ENCODE results near the gene ISCA2. TPM values are rescaled to one million over a fixed set of nuclear protein-coding genes. Genes with fewer than 3 reads are reported as not detected.
"Not testable (repeated sequence)": the region's sequence is repeated elsewhere in the genome, so short reads cannot be mapped to it uniquely, and the experiment has no call there.

ISCA2 gene
- polyA plus RNA-seq, 3 donors from 2014 or later: 46.2 to 58.1 (median 55.0) TPM

- Mint-ChIP-seq H3K9me3 (no peaks in the 10 kb centered on the region), H3K36me3 (no peaks in the 10 kb centered on the region), H3K27ac (no peak overlapping the region), H3K4me3 (no peak overlapping the region), H3K27me3 (ENCODE audit: low read depth in 3 of 3) (peaks cover 0 to 4% (median 0%) of the 10 kb centered on the region in 3 donors), H3K4me1 (no peaks in the 10 kb centered on the region)
- DNase-seq: no peak
Observed at GRCh38 chr14:74531467-74531866, 37.9 kb downstream of the ISCA2 start.

GRCh38 chr14:74532246-74532645, 38.7 kb downstream of the ISCA2 start:
- Mint-ChIP-seq H3K36me3 (no peaks in the 10 kb centered on the region), H3K4me1 (no peaks in the 10 kb centered on the region), H3K4me3 (no peak overlapping the region), H3K27me3 (ENCODE audit: low read depth in 3 of 3) (peaks cover 0 to 4% (median 0%) of the 10 kb centered on the region in 3 donors), H3K27ac (no peak overlapping the region), H3K9me3 (no peaks in the 10 kb centered on the region)
- DNase-seq: no peak

DNA sequence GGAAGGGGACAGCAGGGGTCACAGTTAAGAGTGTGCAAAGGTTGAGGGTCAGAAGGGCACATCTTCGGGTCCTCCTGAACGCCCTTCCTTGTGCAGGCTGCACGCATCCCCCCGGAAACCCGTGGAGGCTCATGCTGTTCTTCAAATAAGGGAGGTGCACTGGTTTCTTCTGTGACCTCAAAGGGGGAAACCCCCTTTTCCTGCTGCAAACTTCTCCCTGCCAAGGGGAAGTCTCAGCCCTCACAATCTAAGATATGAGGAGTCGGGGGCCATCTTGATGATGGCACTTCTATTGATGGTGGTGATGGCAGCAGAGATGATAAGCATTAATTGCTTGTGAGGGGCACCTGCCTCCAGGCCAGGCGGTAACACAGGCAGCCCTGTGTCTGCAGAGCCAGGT, 40.0 kb downstream of the ISCA2 start:
- peaks cover 0 to 4% (median 0%) of the 10 kb centered on the region in 3 donors for H3K27me3 Mint-ChIP-seq (ENCODE audit: low read depth in 3 of 3)
- DNase-seq: no peak
- no peaks in the 10 kb centered on the region for H3K9me3 Mint-ChIP-seq
- no peaks in the 10 kb centered on the region for H3K4me1 Mint-ChIP-seq
- H3K4me3 Mint-ChIP-seq: no peak overlapping the region
- H3K27ac Mint-ChIP-seq: no peak overlapping the region
- no peaks in the 10 kb centered on the region for H3K36me3 Mint-ChIP-seq

DNA sequence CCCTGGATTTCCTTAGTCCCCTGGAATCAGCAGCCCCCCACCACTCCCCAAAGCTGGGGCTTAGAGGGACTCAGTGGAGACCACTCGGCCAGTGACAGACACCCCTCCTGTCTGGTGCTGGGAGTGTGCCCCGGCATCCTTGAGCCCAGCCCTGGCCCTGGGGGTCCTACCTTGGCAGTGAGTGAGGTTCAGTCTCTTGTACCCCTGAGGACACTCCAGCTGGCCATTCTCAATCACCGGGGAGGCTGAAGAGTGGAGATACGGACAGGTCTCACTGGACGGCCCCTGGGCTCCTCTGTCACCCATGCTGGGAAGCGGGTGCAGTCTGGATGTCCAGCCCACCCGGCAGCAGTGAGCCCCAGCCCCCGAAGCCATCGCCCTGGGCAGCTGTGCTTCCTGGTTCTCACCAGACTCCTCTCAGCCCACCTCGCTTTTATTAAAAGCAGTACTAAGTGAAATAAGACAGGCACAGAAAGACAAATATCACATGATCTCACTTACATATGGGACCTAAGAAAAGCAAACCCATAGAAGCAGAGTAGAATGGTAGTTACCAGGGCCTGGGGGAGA, 42.3 kb downstream of the ISCA2 start:
- Mint-ChIP-seq H3K9me3 (no peaks in the 10 kb centered on the region), H3K4me3 (no peak overlapping the region)

GRCh38 chr14:74536336-74536735, 42.8 kb downstream of the ISCA2 start:
- H3K9me3 Mint-ChIP-seq; H3K4me3 Mint-ChIP-seq; H3K36me3 Mint-ChIP-seq; H3K4me1 Mint-ChIP-seq; H3K27ac Mint-ChIP-seq; H3K27me3 Mint-ChIP-seq (ENCODE audit: low read depth in 3 of 3); DNase-seq: not testable (repeated sequence)

More for the DNA sequence above, 42.3 kb downstream of the ISCA2 start:
- H3K4me1 Mint-ChIP-seq: no peaks in the 10 kb centered on the region
- no peak overlapping the region for H3K27ac Mint-ChIP-seq
- H3K36me3 Mint-ChIP-seq: no peaks in the 10 kb centered on the region
- no peak for DNase-seq
- peaks cover 0 to 2% (median 2%) of the 10 kb centered on the region in 3 donors for H3K27me3 Mint-ChIP-seq (ENCODE audit: low read depth in 3 of 3)

GRCh38 chr14:74538411-74539391, 45.1 kb downstream of the ISCA2 start:
- no peak for DNase-seq
- Mint-ChIP-seq H3K27me3 (ENCODE audit: low read depth in 3 of 3) (peaks cover 0 to 4% (median 1%) of the 10 kb centered on the region in 3 donors), H3K27ac (no peak overlapping the region), H3K36me3 (peaks cover 0 to 3% (median 0%) of the 10 kb centered on the region in 3 donors), H3K4me1 (no peaks in the 10 kb centered on the region), H3K4me3 (no peak overlapping the region), H3K9me3 (no peaks in the 10 kb centered on the region)

- no peak overlapping the region for H3K4me3 Mint-ChIP-seq
- H3K27me3 Mint-ChIP-seq (ENCODE audit: low read depth in 3 of 3): peaks cover 0 to 4% (median 1%) of the 10 kb centered on the region in 3 donors
- peaks cover 0 to 3% (median 0%) of the 10 kb centered on the region in 3 donors for H3K36me3 Mint-ChIP-seq
- H3K4me1 Mint-ChIP-seq: no peaks in the 10 kb centered on the region
- H3K9me3 Mint-ChIP-seq: no peaks in the 10 kb centered on the region
- DNase-seq: no peak
- no peak overlapping the region for H3K27ac Mint-ChIP-seq
Observed at GRCh38 chr14:74539503-74539902, 45.9 kb downstream of the ISCA2 start.

DNA sequence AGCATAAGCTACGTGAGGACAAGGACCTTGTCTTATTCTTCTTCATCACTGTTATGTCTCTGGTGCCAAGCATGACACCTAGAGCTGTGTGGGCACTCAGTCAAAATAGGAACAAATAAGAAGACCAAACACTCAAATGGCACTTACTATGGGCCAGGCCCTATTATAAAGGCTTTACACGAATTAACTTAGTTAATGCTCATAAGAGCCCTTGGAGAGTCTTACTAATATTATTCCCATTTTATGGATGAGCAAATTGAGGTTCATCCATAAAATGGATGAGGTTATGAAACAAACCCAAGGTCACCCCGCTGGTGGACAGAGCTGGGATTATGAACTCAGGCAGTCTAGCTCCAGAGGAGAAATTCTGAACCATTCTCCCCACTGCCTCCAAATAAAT, 47.7 kb downstream of the ISCA2 start:
- Mint-ChIP-seq H3K4me3 (no peak overlapping the region), H3K36me3 (peaks cover 0 to 3% (median 0%) of the 10 kb centered on the region in 3 donors), H3K27ac (no peak overlapping the region), H3K9me3 (no peaks in the 10 kb centered on the region), H3K4me1 (no peaks in the 10 kb centered on the region), H3K27me3 (ENCODE audit: low read depth in 3 of 3) (peaks cover 0 to 4% (median 1%) of the 10 kb centered on the region in 3 donors)
- DNase-seq: no peak

DNA sequence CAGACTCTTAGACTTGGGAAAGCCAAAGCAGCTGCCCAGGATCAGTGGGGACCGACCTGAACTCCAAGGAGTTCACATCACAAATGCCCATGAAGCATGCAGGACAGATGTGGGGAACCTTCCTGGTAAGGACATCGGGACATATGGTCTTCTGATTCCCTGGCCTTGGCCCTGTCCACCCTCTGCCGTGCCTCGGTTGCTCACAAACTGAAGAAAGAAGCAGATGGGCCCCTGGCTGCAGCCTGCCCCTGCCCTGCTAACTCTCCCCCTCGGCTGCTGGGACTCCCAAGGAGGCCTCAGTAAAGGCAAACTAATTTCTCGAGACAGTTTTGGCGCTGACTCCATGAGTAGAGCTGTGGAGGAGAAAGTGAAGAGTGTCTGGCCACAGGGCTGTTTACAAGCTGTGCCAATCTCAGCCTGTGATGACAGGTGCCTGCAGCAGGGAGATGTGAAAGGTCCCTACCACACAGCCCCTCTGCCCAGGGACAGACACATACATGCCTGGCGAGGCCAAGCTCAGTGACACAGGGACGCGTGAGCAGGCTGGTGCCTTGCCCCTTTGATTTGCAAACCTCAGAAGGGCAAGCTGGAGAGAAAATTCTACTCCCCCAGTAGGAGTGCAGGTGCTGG, 48.6 kb downstream of the ISCA2 start:
- no peak for DNase-seq
- H3K36me3 Mint-ChIP-seq: peaks cover 0 to 3% (median 0%) of the 10 kb centered on the region in 3 donors
- H3K4me3 Mint-ChIP-seq: no peak overlapping the region
- H3K9me3 Mint-ChIP-seq: no peaks in the 10 kb centered on the region
- H3K4me1 Mint-ChIP-seq: no peaks in the 10 kb centered on the region
- H3K27me3 Mint-ChIP-seq (ENCODE audit: low read depth in 3 of 3): peaks cover 0 to 4% (median 1%) of the 10 kb centered on the region in 3 donors
- no peak overlapping the region for H3K27ac Mint-ChIP-seq

- no peak overlapping the region for H3K4me3 Mint-ChIP-seq
- peaks cover 0 to 3% (median 0%) of the 10 kb centered on the region in 3 donors for H3K36me3 Mint-ChIP-seq
- no peak overlapping the region for H3K27ac Mint-ChIP-seq
- no peak for DNase-seq
- no peaks in the 10 kb centered on the region for H3K9me3 Mint-ChIP-seq
- no peaks in the 10 kb centered on the region for H3K4me1 Mint-ChIP-seq
- H3K27me3 Mint-ChIP-seq (ENCODE audit: low read depth in 3 of 3): peaks cover 0 to 3% (median 1%) of the 10 kb centered on the region in 3 donors
Observed at GRCh38 chr14:74543771-74544438, 50.3 kb downstream of the ISCA2 start.

- Mint-ChIP-seq H3K27me3 (ENCODE audit: low read depth in 3 of 3) (peaks cover 0 to 2% (median 1%) of the 10 kb centered on the region in 3 donors), H3K27ac (no peak overlapping the region), H3K4me3 (no peak overlapping the region), H3K36me3 (peaks cover 0 to 3% (median 0%) of the 10 kb centered on the region in 3 donors), H3K4me1 (no peaks in the 10 kb centered on the region), H3K9me3 (no peaks in the 10 kb centered on the region)
- no peak for DNase-seq
Observed at GRCh38 chr14:74545386-74545785, 51.8 kb downstream of the ISCA2 start.

DNA sequence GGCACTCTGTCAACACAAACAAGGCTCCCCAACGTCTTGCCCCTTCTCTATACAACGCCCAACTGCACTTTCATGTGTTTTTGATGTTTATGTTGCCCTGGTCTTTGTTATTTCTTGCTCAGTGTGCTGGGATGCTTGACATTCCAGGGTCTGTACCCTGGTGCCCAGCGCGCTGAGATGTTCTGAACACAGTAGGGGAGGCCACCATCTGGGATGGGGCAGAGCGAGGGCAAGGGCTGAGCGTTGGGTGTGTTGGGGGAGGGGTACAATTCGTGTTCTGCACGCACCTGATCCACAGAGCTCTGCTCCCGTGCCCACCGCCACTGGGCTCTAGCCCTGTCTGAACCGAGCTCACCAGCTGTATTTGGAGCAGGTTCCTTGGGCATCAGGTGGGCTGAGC, 52.9 kb downstream of the ISCA2 start:
- peaks cover 0 to 8% (median 0%) of the 10 kb centered on the region in 3 donors for H3K36me3 Mint-ChIP-seq

More for the DNA sequence above, 52.9 kb downstream of the ISCA2 start:
- no peak for DNase-seq
- Mint-ChIP-seq H3K9me3 (no peaks in the 10 kb centered on the region), H3K4me1 (no peaks in the 10 kb centered on the region), H3K27ac (no peak overlapping the region), H3K27me3 (ENCODE audit: low read depth in 3 of 3) (peaks cover 0 to 5% (median 1%) of the 10 kb centered on the region in 3 donors), H3K4me3 (no peak overlapping the region)

Measured in immature natural killer cell (primary cell).